GM23338 (cell line): ENCODE results near the gene HK2. TPM values are rescaled to one million over a fixed set of nuclear protein-coding genes. Genes with fewer than 3 reads are reported as not detected.
"Not testable (repeated sequence)": the region's sequence is repeated elsewhere in the genome, so short reads cannot be mapped to it uniquely, and the experiment has no call there.

Source experiments
- ATAC-seq: fragments of 200-7000 bp; cut with Tn5 transposase; 3 replicates; pipeline ENCODE4 v1.9.1; 2020
- DNase-seq: peaks from one replicate; pipeline ENCODE4 v3.0.0-alpha.2; 2015; ENCODE audit warnings: low spot score
- H2AFZ ChIP-seq: fragments of 200-600 bp; sonication (generic); 2 replicates; pipeline ENCODE4 v1.8.0; 2016; ENCODE audit warnings: antibody characterized with exemption, mild to moderate bottlenecking, moderate library complexity
- H3F3A ChIP-seq: fragments of 200-600 bp; sonication (generic); replicated peaks from 2 replicates; pipeline ENCODE4 v1.8.0; 2017; ENCODE audit warnings: antibody characterized with exemption, mixed run types, low read depth
- H3K27ac ChIP-seq: fragments of 200-600 bp; sonication (generic); 2 replicates; pipeline ENCODE4 v1.6.1; 2016; ENCODE audit warnings: low read depth
- H3K27me3 ChIP-seq: fragments of 200-600 bp; sonication (generic); 2 replicates; pipeline ENCODE4 v1.8.0; 2016; ENCODE audit warnings: mild to moderate bottlenecking, mixed run types, moderate library complexity; ENCODE audit not compliant: insufficient read depth
- H3K36me3 ChIP-seq: fragments of 200-600 bp; sonication (generic); 2 replicates; pipeline ENCODE4 v1.8.0; 2016; ENCODE audit warnings: mild to moderate bottlenecking; ENCODE audit not compliant: insufficient read depth
- H3K4me1 ChIP-seq: fragments of 200-600 bp; sonication (generic); 2 replicates; pipeline ENCODE4 v1.8.0; 2016; ENCODE audit warnings: mild to moderate bottlenecking, moderate library complexity; ENCODE audit not compliant: insufficient read depth
- H3K4me2 ChIP-seq: fragments of 200-600 bp; sonication (generic); 2 replicates; pipeline ENCODE4 v1.7.1; 2017; ENCODE audit warnings: mixed run types
- H3K4me3 ChIP-seq: fragments of 200-600 bp; sonication (generic); 2 replicates; pipeline ENCODE4 v1.6.1; 2016; ENCODE audit warnings: mixed run types
- H3K79me2 ChIP-seq: fragments of 200-600 bp; sonication (generic); replicated peaks from 2 replicates; pipeline ENCODE4 v1.8.0; 2017; ENCODE audit warnings: mild to moderate bottlenecking; ENCODE audit not compliant: insufficient read depth
- H3K9me2 ChIP-seq: fragments of 200-600 bp; sonication (generic); 2 replicates; pipeline ENCODE4 v1.8.0; 2017; ENCODE audit not compliant: insufficient read depth
- H4K20me1 ChIP-seq: fragments of 200-600 bp; sonication (generic); replicated peaks from 2 replicates; pipeline ENCODE4 v1.8.0; 2017; ENCODE audit warnings: mild to moderate bottlenecking; ENCODE audit not compliant: insufficient read depth
- H3K27ac Mint-ChIP-seq: 2 replicates; pipeline ENCODE4 v1.8.0; 2020; ENCODE audit warnings: inconsistent platforms, mild to moderate bottlenecking, moderate library complexity, mixed read lengths
- H3K27me3 Mint-ChIP-seq: 3 replicates; pipeline ENCODE4 v1.8.0; 2022; ENCODE audit warnings: low read depth, mild to moderate bottlenecking, moderate library complexity, mixed read lengths, inconsistent platforms; ENCODE audit not compliant: insufficient read depth, poor library complexity
- H3K36me3 Mint-ChIP-seq: 3 replicates; pipeline ENCODE4 v1.8.0; 2021; ENCODE audit warnings: low read depth, mild to moderate bottlenecking, inconsistent platforms, moderate library complexity, mixed read lengths
- H3K4me1 Mint-ChIP-seq: 3 replicates; pipeline ENCODE4 v1.8.0; 2020; ENCODE audit warnings: mild to moderate bottlenecking, inconsistent platforms, mixed read lengths
- H3K4me3 Mint-ChIP-seq: 3 replicates; pipeline ENCODE4 v1.8.0; 2021; ENCODE audit warnings: moderate library complexity, mild to moderate bottlenecking, inconsistent platforms, mixed read lengths
- H3K9me3 Mint-ChIP-seq: 3 replicates; pipeline ENCODE4 v1.8.0; 2020; ENCODE audit warnings: moderate library complexity, mild to moderate bottlenecking, inconsistent platforms, mixed read lengths
- CREB1 ChIP-seq: fragments of 250-450 bp; sonication (Bioruptor Pico); IDR thresholded peaks from 2 replicates; pipeline ENCODE4 v1.5.0; 2020; ENCODE audit warnings: low read depth, mild to moderate bottlenecking, moderate library complexity
- CTCF ChIP-seq, 2 experiments: fragments of 200-600 bp in 1 of 2; sonication (generic) in 1 of 2; conservative IDR thresholded peaks; 2 replicates each; pipeline versions ENCODE4 v1.5.1 to v1.6.1; 2016 to 2017; ENCODE audit warnings: antibody characterized with exemption in 2 of 2, low read depth in 2 of 2, mild to moderate bottlenecking in 2 of 2, moderate library complexity in 1 of 2
- EZH2 ChIP-seq: fragments of 200-600 bp; sonication (generic); IDR thresholded peaks from one replicate; pipeline ENCODE4 v1.8.0; 2017; ENCODE audit warnings: antibody characterized with exemption, mild to moderate bottlenecking, low read depth; ENCODE audit not compliant: unreplicated experiment
- EZH2phosphoT487 ChIP-seq: fragments of 200-600 bp; sonication (generic); IDR thresholded peaks from one replicate; pipeline ENCODE4 v1.8.1; 2018; ENCODE audit warnings: antibody characterized with exemption; ENCODE audit not compliant: unreplicated experiment
- JUNB ChIP-seq: IDR thresholded peaks from one replicate; pipeline ENCODE4 v1.6.1; 2016; ENCODE audit warnings: antibody characterized with exemption; ENCODE audit not compliant: unreplicated experiment
- ZNF331 ChIP-seq: fragments of 250-450 bp; sonication (Bioruptor Pico); IDR thresholded peaks from 2 replicates; pipeline ENCODE4 v1.5.0; 2020; ENCODE audit warnings: low read depth, mild to moderate bottlenecking, moderate library complexity
- ZNF462 ChIP-seq: fragments of 250-450 bp; sonication (Bioruptor Pico); IDR thresholded peaks from 2 replicates; pipeline ENCODE4 v1.5.0; 2020; ENCODE audit warnings: mild to moderate bottlenecking, moderate library complexity
- polyA plus RNA-seq: library from polyadenylated mRNA; unstranded; fragments of >200 nt; fragmentation: Nextera tagmentation; extraction: Ambion mirVana; gene quantifications from 2 replicates; pipeline ENCODE4 v1.2.1, GENCODE V29; 2016
- total RNA-seq: library from RNA; depleted of rRNA; stranded (reverse); fragments of >200 nt; shearing (Covaris generic); gene quantifications from 2 replicates; pipeline ENCODE4 v1.2.3, GENCODE V29; 2014

HK2 gene
- total and polyA plus RNA-seq, 2 experiments from 2014 or later, result 23.2 to 54.7 TPM

- TF ChIP-seq JUNB (no peak), ZNF331 (no peak), CREB1 (CRISPR knock-in tag) (no peak)
Measured at GRCh38 chr2:74854401-74854800, 20.5 kb downstream of the HK2 start (continued).

GRCh38 chr2:74855114-74855707 lies 21.3 kb downstream of the HK2 start:
- not testable (repeated sequence) for H3K36me3 ChIP-seq, H3K9me2 ChIP-seq, H3K27ac Mint-ChIP-seq, H3K4me3 ChIP-seq, H3K9me3 Mint-ChIP-seq, DNase-seq, H2AFZ ChIP-seq, ATAC-seq, H3K4me3 Mint-ChIP-seq, H3K4me2 ChIP-seq, H3F3A ChIP-seq, H3K27me3 ChIP-seq, H3K27ac ChIP-seq
- peaks cover 39% of the 10 kb centered on the region for H3K4me1 Mint-ChIP-seq
- Histone ChIP-seq H3K4me1 (peaks cover 15% of the 10 kb centered on the region), H3K79me2 (peaks cover 78% of the 10 kb centered on the region), H4K20me1 (peaks cover 22% of the 10 kb centered on the region)
- peaks cover 50% of the 10 kb centered on the region for H3K36me3 Mint-ChIP-seq
- peaks cover 13% of the 10 kb centered on the region for H3K27me3 Mint-ChIP-seq

GRCh38 chr2:74856004-74856578 lies 22.2 kb downstream of the HK2 start:
- Histone ChIP-seq H2AFZ (no peak overlapping the region), H3K79me2 (peaks cover 78% of the 10 kb centered on the region), H3K9me2 (no peaks in the 10 kb centered on the region), H3K4me2 (no peak overlapping the region), H4K20me1 (peaks cover 22% of the 10 kb centered on the region), H3K36me3 (peaks cover 4% of the 10 kb centered on the region; the same call in 1 of the 2 replicates), H3K27ac (no peak overlapping the region), H3K4me3 (no peak overlapping the region), H3K4me1 (peaks cover 6% of the 10 kb centered on the region; the same call in 1 of the 2 replicates), H3K27me3 (no peaks in the 10 kb centered on the region), H3F3A (no peaks in the 10 kb centered on the region)
- H3K4me3 Mint-ChIP-seq, result no peak overlapping the region
- no peak for DNase-seq
- ATAC-seq, result no peak
- no peak overlapping the region for H3K27ac Mint-ChIP-seq
- peaks cover 13% of the 10 kb centered on the region for H3K27me3 Mint-ChIP-seq
- H3K4me1 Mint-ChIP-seq, result peaks cover 36% of the 10 kb centered on the region
- H3K36me3 Mint-ChIP-seq, result peaks cover 49% of the 10 kb centered on the region
- no peaks in the 10 kb centered on the region for H3K9me3 Mint-ChIP-seq
- TF ChIP-seq ZNF462 (CRISPR knock-in tag) (no peak), EZH2phosphoT487 (no peak), ZNF331 (no peak), EZH2 (no peak), CTCF (conservative IDR thresholded peaks at IDR 0.05; ENCODE audit: low read depth in 2 of 2) (no peak)
